Neural cell (in vitro differentiated cells): ENCODE data around the gene VENTX. TPM values are rescaled to one million over a fixed set of nuclear protein-coding genes. Genes with fewer than 3 reads are reported as not detected.

Experiments
- H2AFZ ChIP-seq: fragments of 200-600, 300-800 bp; sonication (generic), shearing (Covaris generic); 2 replicates; pipeline ENCODE4 v1.6.0; 2014; ENCODE audit warnings: low read depth, mild to moderate bottlenecking, antibody characterized with exemption, low read length, moderate library complexity
- H3F3A ChIP-seq: fragments of 200-600 bp; shearing (Covaris generic); 2 replicates; pipeline ENCODE4 v1.6.1; 2016; ENCODE audit warnings: mild to moderate bottlenecking, moderate library complexity, mixed read lengths, antibody characterized with exemption, low read length; ENCODE audit not compliant: insufficient read depth, poor library complexity, severe bottlenecking
- H3K27ac ChIP-seq: fragments of 200-600, 300-800 bp; sonication (generic), shearing (Covaris generic); 2 replicates; pipeline ENCODE4 v1.5.1; 2014; ENCODE audit warnings: mild to moderate bottlenecking, low read length, moderate library complexity
- H3K27me3 ChIP-seq: fragments of 300-800, 200-600 bp; sonication (generic), shearing (Covaris generic); 2 replicates; pipeline ENCODE4 v1.6.0; 2014; ENCODE audit warnings: mild to moderate bottlenecking, low read depth, low read length, moderate library complexity; ENCODE audit not compliant: insufficient read depth
- H3K36me3 ChIP-seq: fragments of 300-800, 200-600 bp; sonication (generic), shearing (Covaris generic); 2 replicates; pipeline ENCODE4 v1.5.1; 2014; ENCODE audit warnings: mild to moderate bottlenecking, antibody characterized with exemption, low read length, moderate library complexity; ENCODE audit not compliant: insufficient read depth
- H3K4me2 ChIP-seq: fragments of 300-800, 200-600 bp; sonication (generic), shearing (Covaris generic); 2 replicates; pipeline ENCODE4 v1.6.0; 2014; ENCODE audit warnings: mild to moderate bottlenecking, low read length
- H3K4me3 ChIP-seq: fragments of 300-800, 200-600 bp; sonication (generic), shearing (Covaris generic); 2 replicates; pipeline ENCODE4 v1.5.1; 2014; ENCODE audit warnings: mild to moderate bottlenecking, low read length, moderate library complexity
- H3K79me2 ChIP-seq: fragments of 200-600 bp; shearing (Covaris generic); replicated peaks from 2 replicates; pipeline ENCODE4 v1.6.0; 2014; ENCODE audit warnings: mild to moderate bottlenecking, low read length, moderate library complexity; ENCODE audit not compliant: insufficient read depth
- H3K9ac ChIP-seq: fragments of 300-800, 200-600 bp; sonication (generic), shearing (Covaris generic); 2 replicates; pipeline ENCODE4 v1.6.1; 2016; ENCODE audit warnings: mild to moderate bottlenecking, low read length, mixed read lengths
- H3K9me2 ChIP-seq: fragments of 200-600 bp; shearing (Covaris generic); 2 replicates; pipeline ENCODE4 v1.6.1; 2016; ENCODE audit warnings: mild to moderate bottlenecking, low read length, mixed read lengths; ENCODE audit not compliant: insufficient read depth
- H3K9me3 ChIP-seq: fragments of 200-600, 300-800 bp; sonication (generic), shearing (Covaris generic); 2 replicates; pipeline ENCODE4 v1.6.1; 2016; ENCODE audit warnings: mild to moderate bottlenecking, mixed run types, low read length, moderate library complexity, mixed read lengths
- H4K20me1 ChIP-seq: fragments of 200-600 bp; shearing (Covaris generic); 2 replicates; pipeline ENCODE4 v1.6.1; 2016; ENCODE audit warnings: mild to moderate bottlenecking, mixed run types; ENCODE audit not compliant: insufficient read depth
- EP300 ChIP-seq: fragments of 450-650 bp; conservative IDR thresholded peaks from 2 replicates; pipeline ENCODE4 v1.6.1; 2014; ENCODE audit warnings: antibody characterized with exemption, mild to moderate bottlenecking, moderate library complexity; ENCODE audit not compliant: poor library complexity, severe bottlenecking
- EZH2 ChIP-seq: fragments of 200-600, 300-800 bp; shearing (Covaris generic), sonication (generic); IDR thresholded peaks from 2 replicates; pipeline ENCODE4 v1.6.1; 2014; ENCODE audit warnings: antibody characterized with exemption, low read length, borderline replicate concordance, mild to moderate bottlenecking; ENCODE audit not compliant: insufficient read depth, poor library complexity, severe bottlenecking
- MXI1 ChIP-seq: fragments of 450-650 bp; conservative IDR thresholded peaks from 2 replicates; pipeline ENCODE4 v1.6.1; 2014; ENCODE audit warnings: antibody characterized with exemption, mild to moderate bottlenecking; ENCODE audit not compliant: poor library complexity, severe bottlenecking
- POLR2AphosphoS5 ChIP-seq: IDR thresholded peaks from 2 replicates; pipeline ENCODE4 v1.6.1; 2012
- RAD21 ChIP-seq: fragments of 450-650 bp; conservative IDR thresholded peaks from 2 replicates; pipeline ENCODE4 v1.6.1; 2014; ENCODE audit warnings: antibody characterized with exemption, mild to moderate bottlenecking, moderate library complexity
- SMC3 ChIP-seq: fragments of 450-650 bp; conservative IDR thresholded peaks from 2 replicates; pipeline ENCODE4 v1.6.1; 2014; ENCODE audit warnings: antibody characterized with exemption, mild to moderate bottlenecking, moderate library complexity; ENCODE audit not compliant: poor library complexity
- TAF1 ChIP-seq: IDR thresholded peaks from 2 replicates; pipeline ENCODE4 v1.6.1; 2012; ENCODE audit warnings: low read depth
- polyA plus RNA-seq: library from polyadenylated mRNA; depleted of rRNA; stranded (reverse); fragments of >200 nt; gene quantifications from 2 replicates; pipeline ENCODE4 v1.2.3, GENCODE V29; 2014
- TF ChIP-seq, protein P1 (sequence below): fragments of 450-650 bp; IDR thresholded peaks from 2 replicates; pipeline ENCODE4 v1.5.1; 2014; ENCODE audit warnings: antibody characterized with exemption, mild to moderate bottlenecking, moderate library complexity; ENCODE audit not compliant: poor library complexity, severe bottlenecking
- TF ChIP-seq, protein P2 (sequence below): IDR thresholded peaks from 2 replicates; pipeline ENCODE4 v1.6.1; 2012; ENCODE audit warnings: borderline replicate concordance

VENTX gene
- polyA plus RNA-seq, 1 donor from 2014 or later = not detected

- no peaks in the 10 kb centered on the region for H3K79me2 ChIP-seq
- H3K9me2 ChIP-seq = no peaks in the 10 kb centered on the region
- H3K27me3 ChIP-seq = no peaks in the 10 kb centered on the region
- no peaks in the 10 kb centered on the region for H4K20me1 ChIP-seq
- no peak overlapping the region for H2AFZ ChIP-seq
- no peak overlapping the region for H3K4me2 ChIP-seq
- H3K9ac ChIP-seq = no peak overlapping the region
- TF ChIP-seq SMC3 (no peak), RAD21 (no peak), EP300 (no peak), POLR2AphosphoS5 (no peak)
- TF ChIP-seq, protein P1, sequence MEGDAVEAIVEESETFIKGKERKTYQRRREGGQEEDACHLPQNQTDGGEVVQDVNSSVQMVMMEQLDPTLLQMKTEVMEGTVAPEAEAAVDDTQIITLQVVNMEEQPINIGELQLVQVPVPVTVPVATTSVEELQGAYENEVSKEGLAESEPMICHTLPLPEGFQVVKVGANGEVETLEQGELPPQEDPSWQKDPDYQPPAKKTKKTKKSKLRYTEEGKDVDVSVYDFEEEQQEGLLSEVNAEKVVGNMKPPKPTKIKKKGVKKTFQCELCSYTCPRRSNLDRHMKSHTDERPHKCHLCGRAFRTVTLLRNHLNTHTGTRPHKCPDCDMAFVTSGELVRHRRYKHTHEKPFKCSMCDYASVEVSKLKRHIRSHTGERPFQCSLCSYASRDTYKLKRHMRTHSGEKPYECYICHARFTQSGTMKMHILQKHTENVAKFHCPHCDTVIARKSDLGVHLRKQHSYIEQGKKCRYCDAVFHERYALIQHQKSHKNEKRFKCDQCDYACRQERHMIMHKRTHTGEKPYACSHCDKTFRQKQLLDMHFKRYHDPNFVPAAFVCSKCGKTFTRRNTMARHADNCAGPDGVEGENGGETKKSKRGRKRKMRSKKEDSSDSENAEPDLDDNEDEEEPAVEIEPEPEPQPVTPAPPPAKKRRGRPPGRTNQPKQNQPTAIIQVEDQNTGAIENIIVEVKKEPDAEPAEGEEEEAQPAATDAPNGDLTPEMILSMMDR = no peak
- no peaks in the 10 kb centered on the region for H3K36me3 ChIP-seq
- no peak overlapping the region for H3K27ac ChIP-seq
- H3K4me3 ChIP-seq = peak overlapping the region; percentile 56
- H3F3A ChIP-seq = no peaks in the 10 kb centered on the region
- no peaks in the 10 kb centered on the region for H3K9me3 ChIP-seq
Observed at GRCh38 chr10:133262696-133263095, 25.0 kb downstream of the VENTX start.

GRCh38 chr10:133263674-133264073 is 26.0 kb downstream of the VENTX start:
- Histone ChIP-seq H3K27ac (no peak overlapping the region), H3K79me2 (no peaks in the 10 kb centered on the region), H3K9ac (no peak overlapping the region), H3K9me3 (no peaks in the 10 kb centered on the region), H3F3A (no peaks in the 10 kb centered on the region), H3K36me3 (no peaks in the 10 kb centered on the region), H3K27me3 (no peaks in the 10 kb centered on the region), H3K4me3 (no peak overlapping the region), H2AFZ (no peak overlapping the region), H3K4me2 (no peak overlapping the region), H4K20me1 (no peaks in the 10 kb centered on the region), H3K9me2 (no peaks in the 10 kb centered on the region)
- TF ChIP-seq RAD21 (no peak), MXI1 (no peak), POLR2AphosphoS5 (no peak), SMC3 (no peak), EZH2 (no peak), EP300 (no peak), TAF1 (no peak)
- TF ChIP-seq, protein P1 = no peak
- TF ChIP-seq, protein P2, sequence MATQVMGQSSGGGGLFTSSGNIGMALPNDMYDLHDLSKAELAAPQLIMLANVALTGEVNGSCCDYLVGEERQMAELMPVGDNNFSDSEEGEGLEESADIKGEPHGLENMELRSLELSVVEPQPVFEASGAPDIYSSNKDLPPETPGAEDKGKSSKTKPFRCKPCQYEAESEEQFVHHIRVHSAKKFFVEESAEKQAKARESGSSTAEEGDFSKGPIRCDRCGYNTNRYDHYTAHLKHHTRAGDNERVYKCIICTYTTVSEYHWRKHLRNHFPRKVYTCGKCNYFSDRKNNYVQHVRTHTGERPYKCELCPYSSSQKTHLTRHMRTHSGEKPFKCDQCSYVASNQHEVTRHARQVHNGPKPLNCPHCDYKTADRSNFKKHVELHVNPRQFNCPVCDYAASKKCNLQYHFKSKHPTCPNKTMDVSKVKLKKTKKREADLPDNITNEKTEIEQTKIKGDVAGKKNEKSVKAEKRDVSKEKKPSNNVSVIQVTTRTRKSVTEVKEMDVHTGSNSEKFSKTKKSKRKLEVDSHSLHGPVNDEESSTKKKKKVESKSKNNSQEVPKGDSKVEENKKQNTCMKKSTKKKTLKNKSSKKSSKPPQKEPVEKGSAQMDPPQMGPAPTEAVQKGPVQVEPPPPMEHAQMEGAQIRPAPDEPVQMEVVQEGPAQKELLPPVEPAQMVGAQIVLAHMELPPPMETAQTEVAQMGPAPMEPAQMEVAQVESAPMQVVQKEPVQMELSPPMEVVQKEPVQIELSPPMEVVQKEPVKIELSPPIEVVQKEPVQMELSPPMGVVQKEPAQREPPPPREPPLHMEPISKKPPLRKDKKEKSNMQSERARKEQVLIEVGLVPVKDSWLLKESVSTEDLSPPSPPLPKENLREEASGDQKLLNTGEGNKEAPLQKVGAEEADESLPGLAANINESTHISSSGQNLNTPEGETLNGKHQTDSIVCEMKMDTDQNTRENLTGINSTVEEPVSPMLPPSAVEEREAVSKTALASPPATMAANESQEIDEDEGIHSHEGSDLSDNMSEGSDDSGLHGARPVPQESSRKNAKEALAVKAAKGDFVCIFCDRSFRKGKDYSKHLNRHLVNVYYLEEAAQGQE = no peak
